Activated naive CD8-positive, alpha-beta T cell treated with anti-CD3 and anti-CD28 coated beads, Interleukin-2, amount 10 ng/mL, durations not matched to agents 7 days and 5 days (primary cell): Measurements from ENCODE around the gene NME8. TPM values are rescaled to one million over a fixed set of nuclear protein-coding genes. Genes with fewer than 3 reads are reported as not detected.

Experiments
- ATAC-seq: fragments of 150-1000 bp; cut with Tn5 transposase; one replicate; pipeline ENCODE4 v1.10.0; 2021; ENCODE audit warnings: low read depth, moderate library complexity
- POLR2A ChIA-PET: fragments of 350-600 bp; sonication (Branson Sonifier 250); formaldehyde crosslinking; loops from one replicate; lab custom pipeline; 2021; ENCODE audit warnings: antibody characterized with exemption; lab: Charles Lee
- DNase-seq: peaks from one replicate; pipeline ENCODE4 v3.0.0; 2021
- H3K27ac Mint-ChIP-seq: one replicate; pipeline ENCODE4 v1.8.0; 2022; ENCODE audit warnings: mild to moderate bottlenecking, mixed read lengths
- H3K27me3 Mint-ChIP-seq: one replicate; pipeline ENCODE4 v1.8.0; 2022; ENCODE audit warnings: mild to moderate bottlenecking, moderate library complexity, mixed read lengths
- H3K36me3 Mint-ChIP-seq: one replicate; pipeline ENCODE4 v1.8.0; 2021; ENCODE audit warnings: mild to moderate bottlenecking, mixed read lengths
- H3K4me1 Mint-ChIP-seq: one replicate; pipeline ENCODE4 v1.8.0; 2021; ENCODE audit warnings: mixed read lengths
- H3K4me3 Mint-ChIP-seq: one replicate; pipeline ENCODE4 v1.8.0; 2022; ENCODE audit warnings: mild to moderate bottlenecking, moderate library complexity, mixed read lengths
- H3K9me3 Mint-ChIP-seq: one replicate; pipeline ENCODE4 v1.8.0; 2021; ENCODE audit warnings: mixed read lengths
- total RNA-seq, 2 experiments: library from RNA; stranded (reverse); gene quantifications; one replicate each; pipeline ENCODE4 v1.2.3, GENCODE V29; 2021

NME8 gene
- total RNA-seq, 2 experiments from 2014 or later: not detected

GRCh38 chr7:37930226-37930948 is 82.0 kb downstream of the NME8 start:
- Mint-ChIP-seq H3K36me3 (no peaks in the 10 kb centered on the region), H3K27me3 (no peaks in the 10 kb centered on the region), H3K9me3 (peaks cover 2% of the 10 kb centered on the region), H3K27ac (no peak overlapping the region), H3K4me1 (no peaks in the 10 kb centered on the region), H3K4me3 (no peak overlapping the region)
- POLR2A ChIA-PET: no interaction called here
- DNase-seq (no peak), ATAC-seq (no peak)

DNA sequence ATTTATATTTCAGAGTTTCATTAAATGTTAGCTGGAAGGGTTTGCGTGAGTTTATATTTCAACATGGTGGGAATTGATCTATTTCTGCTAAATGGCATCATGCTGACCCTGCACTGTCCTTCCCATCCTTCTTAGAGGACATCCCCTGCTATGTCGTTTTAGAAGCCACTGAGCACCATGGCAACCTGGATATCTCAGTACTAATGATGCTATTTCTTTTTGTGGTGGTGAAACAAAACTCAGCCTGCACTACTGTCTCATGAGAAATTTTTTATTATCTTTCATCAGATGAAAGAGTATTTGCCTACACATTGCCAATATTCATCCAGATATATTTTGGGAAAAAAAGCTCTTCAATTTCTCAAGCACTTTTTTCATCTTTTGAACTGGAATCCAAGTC is 84.1 kb downstream of the NME8 start:
- ATAC-seq: no peak
- no peak overlapping the region for H3K27ac Mint-ChIP-seq
- H3K36me3 Mint-ChIP-seq: no peaks in the 10 kb centered on the region
- no peak overlapping the region for H3K4me3 Mint-ChIP-seq
- no peaks in the 10 kb centered on the region for H3K9me3 Mint-ChIP-seq
- no peak for DNase-seq
- H3K4me1 Mint-ChIP-seq: no peaks in the 10 kb centered on the region
- no peaks in the 10 kb centered on the region for H3K27me3 Mint-ChIP-seq
- POLR2A ChIA-PET: no interaction called here

- Mint-ChIP-seq H3K4me3 (no peak overlapping the region), H3K27me3 (no peaks in the 10 kb centered on the region), H3K9me3 (no peaks in the 10 kb centered on the region), H3K27ac (no peak overlapping the region), H3K36me3 (no peaks in the 10 kb centered on the region), H3K4me1 (no peaks in the 10 kb centered on the region)
- POLR2A ChIA-PET: no interaction called here
- DNase-seq: no peak
- no peak for ATAC-seq
Observed at GRCh38 chr7:37933018-37933566, 84.7 kb downstream of the NME8 start.

GRCh38 chr7:37942934-37943610 is 94.7 kb downstream of the NME8 start:
- Mint-ChIP-seq H3K27me3 (no peaks in the 10 kb centered on the region), H3K9me3 (no peaks in the 10 kb centered on the region), H3K27ac (no peak overlapping the region), H3K36me3 (no peaks in the 10 kb centered on the region), H3K4me3 (no peak overlapping the region), H3K4me1 (no peaks in the 10 kb centered on the region)
- ATAC-seq (no peak), DNase-seq (no peak)
- POLR2A ChIA-PET: no interaction called here

DNA sequence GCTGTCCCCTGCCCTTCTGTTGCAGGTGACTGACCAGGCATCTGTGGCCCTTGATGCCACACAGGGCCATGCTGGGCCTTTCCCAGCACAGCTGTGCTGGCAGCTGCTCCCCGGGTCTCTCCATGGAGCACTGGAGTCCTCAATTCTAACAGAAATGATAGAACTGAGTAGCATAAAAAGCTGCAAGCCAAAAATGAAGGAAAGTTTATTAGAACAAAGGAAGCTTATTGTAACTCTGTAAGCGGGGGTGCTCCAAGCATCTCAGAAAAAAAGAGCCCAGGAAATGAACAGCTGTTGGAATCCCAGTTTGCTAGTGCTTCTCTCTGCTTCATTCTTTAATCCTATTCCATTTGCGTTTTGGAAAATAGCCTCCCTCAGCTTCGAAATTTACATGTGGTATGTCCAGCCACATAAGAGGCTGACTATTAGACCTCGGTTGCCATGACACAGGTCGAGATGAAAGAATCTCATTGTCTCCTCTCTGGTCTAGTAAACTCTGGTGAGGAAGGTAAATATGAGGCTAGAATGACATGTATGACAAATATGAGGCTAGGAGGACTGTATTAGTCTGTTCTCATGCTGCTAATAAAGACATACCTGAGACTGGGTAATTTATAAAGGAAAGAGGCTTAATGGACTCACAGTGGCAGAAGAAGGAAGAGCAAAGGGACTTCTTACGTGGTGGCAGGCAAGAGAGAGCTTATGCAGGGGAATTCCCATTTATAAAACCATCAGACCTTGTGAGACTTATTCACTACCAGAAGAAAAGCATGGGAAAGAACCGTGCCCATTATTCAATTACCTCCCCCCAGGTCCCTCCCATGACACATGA is 95.7 kb downstream of the NME8 start:
- Mint-ChIP-seq H3K9me3 (no peaks in the 10 kb centered on the region), H3K4me1 (no peaks in the 10 kb centered on the region), H3K27ac (no peak overlapping the region), H3K36me3 (no peaks in the 10 kb centered on the region), H3K27me3 (no peaks in the 10 kb centered on the region), H3K4me3 (no peak overlapping the region)
- POLR2A ChIA-PET: no interaction called here
- DNase-seq: no peak
- ATAC-seq: no peak

- Mint-ChIP-seq H3K9me3 (no peaks in the 10 kb centered on the region), H3K36me3 (no peaks in the 10 kb centered on the region), H3K27me3 (no peaks in the 10 kb centered on the region), H3K4me1 (no peaks in the 10 kb centered on the region), H3K4me3 (no peak overlapping the region), H3K27ac (no peak overlapping the region)
- ATAC-seq: no peak
- DNase-seq: no peak
- POLR2A ChIA-PET: no interaction called here
Observed at GRCh38 chr7:37944737-37945054, 96.3 kb downstream of the NME8 start.

GRCh38 chr7:37945336-37945735 is 96.9 kb downstream of the NME8 start:
- no peak for DNase-seq
- Mint-ChIP-seq H3K36me3 (no peaks in the 10 kb centered on the region), H3K27ac (no peak overlapping the region), H3K4me1 (no peaks in the 10 kb centered on the region), H3K27me3 (no peaks in the 10 kb centered on the region), H3K9me3 (no peaks in the 10 kb centered on the region), H3K4me3 (no peak overlapping the region)
- ATAC-seq: no peak
- POLR2A ChIA-PET: no interaction called here

- ATAC-seq (no peak), DNase-seq (no peak)
- Mint-ChIP-seq H3K27me3 (no peaks in the 10 kb centered on the region), H3K4me1 (no peaks in the 10 kb centered on the region), H3K4me3 (no peak overlapping the region), H3K27ac (no peak overlapping the region), H3K9me3 (no peaks in the 10 kb centered on the region), H3K36me3 (no peaks in the 10 kb centered on the region)
- POLR2A ChIA-PET: no interaction called here
Observed at GRCh38 chr7:37947138-37947940, 98.9 kb downstream of the NME8 start.

GRCh38 chr7:37947941-37948210 is 99.5 kb downstream of the NME8 start:
- ATAC-seq: no peak
- H3K4me1 Mint-ChIP-seq: no peaks in the 10 kb centered on the region
- POLR2A ChIA-PET: no interaction called here
- H3K36me3 Mint-ChIP-seq: no peaks in the 10 kb centered on the region
- no peak overlapping the region for H3K27ac Mint-ChIP-seq
- no peak overlapping the region for H3K4me3 Mint-ChIP-seq
- H3K27me3 Mint-ChIP-seq: no peaks in the 10 kb centered on the region
- DNase-seq: no peak
- H3K9me3 Mint-ChIP-seq: no peaks in the 10 kb centered on the region

Other genes starting within 250 kb of the NME8 start
- not detected for gene GPR141, start 164.8 kb upstream of the NME8 start, total RNA-seq
- not detected for gene SFRP4, start 68.2 kb downstream of the NME8 start, total RNA-seq
- gene EPDR1, start 72.0 kb downstream of the NME8 start, total RNA-seq: under 1 TPM; 0.25 to 0.26 TPM